Mesenchymal stem cell (in vitro differentiated cells and primary cell): ENCODE results near the gene LRP11.

Experiments
- DNase-seq: peaks from one replicate; pipeline ENCODE4 v3.0.0-alpha.2; 2013
- H2AFZ ChIP-seq: one replicate; pipeline ENCODE4 v1.6.1; 2013; ENCODE audit warnings: low read depth, mild to moderate bottlenecking, control low read depth, inconsistent platforms, low read length, moderate library complexity
- H2AK5ac ChIP-seq: 2 replicates; pipeline ENCODE4 v1.6.1; 2013; ENCODE audit warnings: low read length, moderate library complexity, mild to moderate bottlenecking, inconsistent platforms; ENCODE audit not compliant: severe bottlenecking
- H2BK120ac ChIP-seq: one replicate; pipeline ENCODE4 v1.6.1; 2013; ENCODE audit warnings: low read depth, mild to moderate bottlenecking, inconsistent platforms, low read length, moderate library complexity
- H2BK12ac ChIP-seq, 2 experiments: one replicate each; pipeline ENCODE4 v1.6.1; 2013; ENCODE audit warnings: inconsistent platforms in 2 of 2, low read length in 2 of 2, mild to moderate bottlenecking in 2 of 2, moderate library complexity in 2 of 2, control low read depth in 1 of 2
- H2BK15ac ChIP-seq: one replicate; pipeline ENCODE4 v1.6.1; 2013; ENCODE audit warnings: mild to moderate bottlenecking, low read depth, inconsistent platforms; ENCODE audit not compliant: poor library complexity, severe bottlenecking
- H2BK5ac ChIP-seq: 2 replicates; pipeline ENCODE4 v1.6.1; 2013; ENCODE audit warnings: low read depth, mild to moderate bottlenecking, low read length, control low read depth, inconsistent platforms; ENCODE audit not compliant: poor library complexity, severe bottlenecking
- H3K14ac ChIP-seq, 2 experiments: one replicate each; pipeline ENCODE4 v1.6.1; 2013; ENCODE audit warnings: inconsistent platforms in 2 of 2, low read length in 2 of 2, control low read depth in 1 of 2, mild to moderate bottlenecking in 1 of 2, moderate library complexity in 1 of 2
- H3K18ac ChIP-seq, 2 experiments: one replicate each; pipeline ENCODE4 v1.6.1; 2013; ENCODE audit warnings: inconsistent platforms in 2 of 2, low read length in 2 of 2, control low read depth in 1 of 2, low read depth in 1 of 2, mild to moderate bottlenecking in 1 of 2
- H3K23ac ChIP-seq, 2 experiments: one replicate each; pipeline ENCODE4 v1.6.1; 2013; ENCODE audit warnings: inconsistent platforms in 2 of 2, low read length in 2 of 2, mild to moderate bottlenecking in 2 of 2, moderate library complexity in 2 of 2, control low read depth in 1 of 2
- H3K27ac ChIP-seq: 2 replicates; pipeline ENCODE4 v1.5.1; 2013; ENCODE audit warnings: mild to moderate bottlenecking, moderate library complexity, low read length, control low read depth, inconsistent platforms; ENCODE audit not compliant: poor library complexity, severe bottlenecking
- H3K27me3 ChIP-seq, 2 experiments: 2 replicates each; pipeline versions ENCODE4 v1.6.1 to v1.7.0; 2013; ENCODE audit warnings: low read length in 2 of 2, mild to moderate bottlenecking in 2 of 2, moderate library complexity in 2 of 2, control low read depth in 1 of 2, inconsistent platforms in 1 of 2; ENCODE audit not compliant: control insufficient read depth in 1 of 2, insufficient read depth in 1 of 2
- H3K36me3 ChIP-seq, 2 experiments: 2 replicates each; pipeline versions ENCODE4 v1.6.1 to v1.7.0; 2013; ENCODE audit warnings: low read length in 2 of 2, control low read depth in 1 of 2, inconsistent platforms in 1 of 2, low read depth in 1 of 2, mild to moderate bottlenecking in 1 of 2; ENCODE audit not compliant: insufficient read depth in 2 of 2, control insufficient read depth in 1 of 2
- H3K4ac ChIP-seq, 2 experiments: one replicate each; pipeline ENCODE4 v1.6.1; 2013; ENCODE audit warnings: inconsistent platforms in 2 of 2, low read length in 2 of 2, mild to moderate bottlenecking in 2 of 2, moderate library complexity in 2 of 2, control low read depth in 1 of 2, low read depth in 1 of 2
- H3K4me1 ChIP-seq: 2 replicates; pipeline ENCODE4 v1.6.1; 2013; ENCODE audit warnings: low read depth, low read length, control low read depth; ENCODE audit not compliant: control insufficient read depth, insufficient read depth
- H3K4me2 ChIP-seq: 2 replicates; pipeline ENCODE4 v1.6.1; 2013; ENCODE audit warnings: low read length, mild to moderate bottlenecking, inconsistent platforms; ENCODE audit not compliant: poor library complexity, severe bottlenecking
- H3K4me3 ChIP-seq, 2 experiments: 2 replicates each; pipeline versions ENCODE4 v1.5.1 to v1.7.0; 2013; ENCODE audit warnings: low read length in 2 of 2, mild to moderate bottlenecking in 2 of 2, control low read depth in 1 of 2, low read depth in 1 of 2; ENCODE audit not compliant: insufficient read depth in 1 of 2
- H3K79me1 ChIP-seq: replicated peaks from 2 replicates; pipeline ENCODE4 v1.6.1; 2013; ENCODE audit warnings: mild to moderate bottlenecking, control low read depth, low read length, inconsistent platforms; ENCODE audit not compliant: poor library complexity, severe bottlenecking
- H3K9ac ChIP-seq: 2 replicates; pipeline ENCODE4 v1.7.0; 2013; ENCODE audit warnings: mild to moderate bottlenecking, low read length, moderate library complexity
- H3K9me3 ChIP-seq: 2 replicates; pipeline ENCODE4 v1.7.0; 2013; ENCODE audit warnings: mild to moderate bottlenecking, low read length; ENCODE audit not compliant: control insufficient read depth
- H4K8ac ChIP-seq: one replicate; pipeline ENCODE4 v1.6.1; 2013; ENCODE audit warnings: inconsistent platforms, mild to moderate bottlenecking, low read length, moderate library complexity
- H4K91ac ChIP-seq: one replicate; pipeline ENCODE4 v1.6.1; 2013; ENCODE audit warnings: mild to moderate bottlenecking, low read length, inconsistent platforms
- WGBS: methylation state at CpG from one replicate; pipeline ENCODE4 v1.1.7; 2013; ENCODE audit warnings: mixed read lengths; 5-methylcytosine and 5-hydroxymethylcytosine counted together

LRP11 gene

GRCh38 chr6:149904661-149905370, 40.7 kb upstream of the LRP11 start:
- Histone ChIP-seq H3K23ac (no peak overlapping the region), H3K27ac (no peak overlapping the region), H3K18ac (no peak overlapping the region), H2AK5ac (no peak overlapping the region), H3K4me2 (no peak overlapping the region), H2BK120ac (no peak overlapping the region), H2AFZ (no peak overlapping the region), H3K27me3 (peaks cover 0 to 43% of the 10 kb centered on the region in 2 experiments), H3K79me1 (no peaks in the 10 kb centered on the region), H3K14ac (no peak overlapping the region), H3K9me3 (no peaks in the 10 kb centered on the region), H4K91ac (no peak overlapping the region), H2BK5ac (no peak overlapping the region), H3K4ac (no peak overlapping the region), H3K36me3 (no peaks in the 10 kb centered on the region), H2BK12ac (no peak overlapping the region), H3K4me3 (no peak overlapping the region), H3K4me1 (no peaks in the 10 kb centered on the region), H4K8ac (no peak overlapping the region), H3K9ac (no peak overlapping the region), H2BK15ac (no peak overlapping the region)
- DNase-seq, result no peak
- WGBS, result 91% methylated on average over 13 of the region's 13 CpGs

- no peak overlapping the region for H3K4me2 ChIP-seq
- H3K14ac ChIP-seq, result no peak overlapping the region
- H2BK15ac ChIP-seq, result no peak overlapping the region
- H2BK12ac ChIP-seq, result no peak overlapping the region
- H3K9ac ChIP-seq, result no peak overlapping the region
- no peaks in the 10 kb centered on the region for H3K9me3 ChIP-seq
- peak overlapping the region; percentile 27 for H4K91ac ChIP-seq
- peaks cover 0 to 44% of the 10 kb centered on the region in 2 experiments for H3K27me3 ChIP-seq
- no peak overlapping the region for H3K27ac ChIP-seq
- H3K4me3 ChIP-seq, result no peak overlapping the region
- H4K8ac ChIP-seq, result peak overlapping the region; percentile 8
- H3K4ac ChIP-seq, result no peak overlapping the region
- no peak overlapping the region for H2AFZ ChIP-seq
- WGBS, result 71% methylated on average over 5 of the region's 5 CpGs
- H3K4me1 ChIP-seq, result no peaks in the 10 kb centered on the region
- DNase-seq, result no peak
- H3K79me1 ChIP-seq, result no peaks in the 10 kb centered on the region
- H3K36me3 ChIP-seq, result no peaks in the 10 kb centered on the region
- no peak overlapping the region for H2BK5ac ChIP-seq
- H3K18ac ChIP-seq, result no peak overlapping the region
- H3K23ac ChIP-seq, result no peak overlapping the region
- H2BK120ac ChIP-seq, result no peak overlapping the region
- no peak overlapping the region for H2AK5ac ChIP-seq
These were observed 39.9 kb upstream of the LRP11 start for GRCh38 chr6:149903938-149904611.

GRCh38 chr6:149901444-149902140, 37.4 kb upstream of the LRP11 start:
- Histone ChIP-seq H3K9ac (no peak overlapping the region), H2BK5ac (no peak overlapping the region), H2AK5ac (no peak overlapping the region), H3K27ac (no peak overlapping the region), H3K4me3 (no peak overlapping the region), H3K18ac (no peak overlapping the region), H3K4me2 (no peak overlapping the region), H4K8ac (peak overlapping the region; percentile 14), H2BK15ac (no peak overlapping the region), H2AFZ (no peak overlapping the region), H3K4ac (no peak overlapping the region), H3K23ac (no peak overlapping the region), H3K36me3 (no peaks in the 10 kb centered on the region), H3K27me3 (peaks cover 0 to 43% of the 10 kb centered on the region in 2 experiments), H3K9me3 (no peaks in the 10 kb centered on the region), H3K14ac (no peak overlapping the region), H3K4me1 (peaks cover 2% of the 10 kb centered on the region), H4K91ac (peak overlapping the region; percentile 43), H2BK120ac (no peak overlapping the region), H3K79me1 (no peaks in the 10 kb centered on the region), H2BK12ac (no peak overlapping the region)
- no peak for DNase-seq
- 75% methylated on average over 4 of the region's 6 CpGs for WGBS
